NCI-H1105 (cell line): ENCODE results near the gene TTC7B.

Experiments
- DNase-seq: peaks from one replicate; lab custom pipeline; 2025; lab: John Stamatoyannopoulos, UW

Gene TTC7B

GRCh38 chr14:90703841-90704737 is 112.1 kb downstream of the TTC7B start:
- no peak for DNase-seq

GRCh38 chr14:90700933-90701776 is 115.1 kb downstream of the TTC7B start:
- DNase-seq: no peak

GRCh38 chr14:90699016-90699415 is 117.2 kb downstream of the TTC7B start:
- DNase-seq: no peak

- DNase-seq: peak; percentile 5
Measured at GRCh38 chr14:90698379-90698869, 117.8 kb downstream of the TTC7B start.

GRCh38 chr14:90697577-90698206 is 118.5 kb downstream of the TTC7B start:
- peak; percentile 66 for DNase-seq

GRCh38 chr14:90697132-90697531 is 119.1 kb downstream of the TTC7B start:
- DNase-seq: no peak

GRCh38 chr14:90696720-90697119 is 119.5 kb downstream of the TTC7B start:
- DNase-seq: no peak

- DNase-seq: no peak
Measured at GRCh38 chr14:90695997-90696660, 120.1 kb downstream of the TTC7B start.

GRCh38 chr14:90693413-90693812 is 122.8 kb downstream of the TTC7B start:
- DNase-seq: peak; percentile 60

GRCh38 chr14:90692826-90693225 is 123.4 kb downstream of the TTC7B start:
- DNase-seq: no peak

- DNase-seq: no peak
Measured at GRCh38 chr14:90692061-90692460, 124.2 kb downstream of the TTC7B start.

GRCh38 chr14:90691627-90692026 is 124.6 kb downstream of the TTC7B start:
- no peak for DNase-seq

- DNase-seq: no peak
Measured at GRCh38 chr14:90687680-90688079, 128.6 kb downstream of the TTC7B start.

- no peak for DNase-seq
Measured at GRCh38 chr14:90682615-90683014, 133.6 kb downstream of the TTC7B start.

GRCh38 chr14:90681929-90682328 is 134.3 kb downstream of the TTC7B start:
- DNase-seq: no peak

GRCh38 chr14:90678846-90679362 is 137.3 kb downstream of the TTC7B start:
- no peak for DNase-seq

- no peak for DNase-seq
Measured at GRCh38 chr14:90678420-90678819, 137.8 kb downstream of the TTC7B start.

- no peak for DNase-seq
Measured at GRCh38 chr14:90677484-90678050, 138.7 kb downstream of the TTC7B start.

- no peak for DNase-seq
Measured at GRCh38 chr14:90676912-90677311, 139.3 kb downstream of the TTC7B start.

- no peak for DNase-seq
Measured at GRCh38 chr14:90676356-90676755, 139.9 kb downstream of the TTC7B start.

GRCh38 chr14:90675399-90675798 is 140.8 kb downstream of the TTC7B start:
- no peak for DNase-seq
